ENCODE measurements around the gene ANO10. TPM values are rescaled to one million over a fixed set of nuclear protein-coding genes. Genes with fewer than 3 reads are reported as not detected.

The ANO10 gene
- total and polyA plus RNA-seq, 2 of the 8 experiments (the other 6 are each of a cell fraction or from before 2014, with no cell fraction given) = 38.0 to 53.2 TPM

DNA sequence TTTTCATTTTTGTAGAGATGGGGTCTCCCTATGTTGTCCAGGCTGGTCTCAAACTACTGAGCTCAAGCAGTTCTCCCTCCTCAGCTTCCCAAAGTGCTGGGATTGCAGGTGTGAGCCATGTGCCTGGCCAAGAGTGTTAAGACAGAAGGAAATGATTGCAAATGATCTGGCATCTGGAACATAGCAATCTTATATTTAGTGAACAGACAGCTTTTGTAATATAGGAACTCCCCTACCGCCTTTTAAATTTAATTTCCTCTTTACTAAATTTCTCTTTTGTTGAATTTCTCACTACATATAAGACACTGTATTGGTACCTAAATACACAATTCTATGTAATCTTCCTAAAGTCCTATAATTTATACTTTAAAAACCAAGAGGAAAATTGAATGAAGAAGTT is 13.1 kb downstream of the ANO10 start:
- Histone ChIP-seq H4K91ac (replicated peaks; ENCODE audit: insufficient read length, low read length) (no peak overlapping the region), H3K4me2 (ENCODE audit: insufficient read depth in 1 of 2, low read depth in 2 of 2, low read length in 2 of 2) (no peak overlapping the region), H3K9me3 (ENCODE audit: insufficient read depth in 2 of 2, low read depth in 1 of 2, low read length in 1 of 2) (no peaks in the 10 kb centered on the region), H3K4ac (replicated peaks; ENCODE audit: insufficient read length, low read depth, low read length) (no peak overlapping the region), H2BK15ac (ENCODE audit: low read length) (no peak overlapping the region), H3K23me2 (ENCODE audit: low read depth, low read length) (no peaks in the 10 kb centered on the region), H2BK20ac (ENCODE audit: low read length) (no peak overlapping the region), H3K23ac (ENCODE audit: insufficient read length) (no peak overlapping the region), H2BK12ac (ENCODE audit: low read depth, low read length) (no peak overlapping the region), H3K79me1 (ENCODE audit: low read depth, low read length) (no peaks in the 10 kb centered on the region), H3K27ac (ENCODE audit: low read depth, low read length) (no peak overlapping the region), H3K27me3 (replicated peaks in 1 of 4; ENCODE audit: control insufficient read depth in 3 of 4, extremely low read depth in 1 of 4, insufficient read depth in 3 of 4, low read length in 3 of 4) (no peaks in the 10 kb centered on the region), H3K4me3 (ENCODE audit: extremely low read depth in 1 of 4, insufficient read depth in 2 of 4, low read depth in 3 of 4, low read length in 4 of 4) (no peak overlapping the region), H3K36me3 (ENCODE audit: control insufficient read depth in 2 of 4, insufficient read depth in 4 of 4, low read length in 3 of 4) (peaks cover 0 to 10% (median 0%) of the 10 kb centered on the region in 4 experiments; a peak in 2 of 8 replicates), H2AK5ac (ENCODE audit: low read depth, low read length) (no peak overlapping the region), H4K20me1 (replicated peaks in 1 of 2; ENCODE audit: control insufficient read depth in 1 of 2, insufficient read depth in 2 of 2, low read length in 2 of 2) (peaks cover 0 to 2% of the 10 kb centered on the region in 2 experiments), H3K56ac (replicated peaks; ENCODE audit: insufficient read length, low read depth, low read length) (no peak overlapping the region), H2BK120ac (replicated peaks; ENCODE audit: low read depth, low read length) (no peak overlapping the region), H2AFZ (ENCODE audit: low read length) (no peak overlapping the region), H3K18ac (ENCODE audit: extremely low read depth, low read length) (no peak overlapping the region), H3K9ac (replicated peaks in 1 of 4; ENCODE audit: extremely low read depth in 1 of 4, low read depth in 3 of 4, low read length in 3 of 4) (no peak overlapping the region), H3K79me2 (ENCODE audit: control insufficient read depth in 1 of 2, insufficient read depth in 2 of 2, low read length in 2 of 2) (peaks cover 0 to 59% of the 10 kb centered on the region in 2 experiments; a peak in 3 of 4 replicates), H3K4me1 (replicated peaks in 1 of 4; ENCODE audit: control insufficient read depth in 3 of 4, insufficient read depth in 4 of 4, low read length in 3 of 4) (peaks cover 0 to 2% (median 0%) of the 10 kb centered on the region in 4 experiments; a peak in 1 of 7 replicates), H4K5ac (ENCODE audit: insufficient read length, low read depth, low read length) (no peak overlapping the region), H2BK5ac (ENCODE audit: low read depth, low read length) (no peak overlapping the region), H4K8ac (ENCODE audit: extremely low read depth, insufficient read depth, low read length) (no peak overlapping the region), H3K14ac (ENCODE audit: insufficient read length) (no peak overlapping the region)
- FAIRE-seq = no peak
- no peak for DNase-seq (ENCODE audit: low read depth in 1 of 2, low spot score in 2 of 2)
- CTCF ChIA-PET (ENCODE audit: partially characterized antibody) = interaction anchor here (0.6 to 1.6 kb wide), 2 partner anchors 49 to 162 kb away, joined by 3 to 5 read pairs; no protein-coding TSS in a partner anchor
- 93% methylated on average over 1 of the region's 1 CpG; no CpG with 5 or more reads in 1 of the 2 experiments for WGBS, 2 experiments (ENCODE audit: extremely low coverage in 1 of 2, insufficient coverage in 1 of 2, insufficient read length in 1 of 2, insufficient replicate concordance in 2 of 2, low coverage in 1 of 2, low lambda C conversion rate in 2 of 2, missing lambda C conversion rate in 1 of 2)
- POLR2A ChIA-PET (ENCODE audit: partially characterized antibody) = no interaction called here
- no peak for TF ChIP-seq TCF12 (IDR thresholded peaks at IDR 0.05; ENCODE audit: low read depth, low read length)
- TF ChIP-seq CEBPB (IDR thresholded peaks at IDR 0.05; ENCODE audit: low read depth, low read length) = no peak
- no peak for TF ChIP-seq SRF (IDR thresholded peaks at IDR 0.05; ENCODE audit: low read depth, low read length)
- TF ChIP-seq, protein P1, sequence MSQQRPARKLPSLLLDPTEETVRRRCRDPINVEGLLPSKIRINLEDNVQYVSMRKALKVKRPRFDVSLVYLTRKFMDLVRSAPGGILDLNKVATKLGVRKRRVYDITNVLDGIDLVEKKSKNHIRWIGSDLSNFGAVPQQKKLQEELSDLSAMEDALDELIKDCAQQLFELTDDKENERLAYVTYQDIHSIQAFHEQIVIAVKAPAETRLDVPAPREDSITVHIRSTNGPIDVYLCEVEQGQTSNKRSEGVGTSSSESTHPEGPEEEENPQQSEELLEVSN (IDR thresholded peaks at IDR 0.05) = no peak
- TF ChIP-seq, protein P2, sequence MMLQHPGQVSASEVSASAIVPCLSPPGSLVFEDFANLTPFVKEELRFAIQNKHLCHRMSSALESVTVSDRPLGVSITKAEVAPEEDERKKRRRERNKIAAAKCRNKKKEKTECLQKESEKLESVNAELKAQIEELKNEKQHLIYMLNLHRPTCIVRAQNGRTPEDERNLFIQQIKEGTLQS (IDR thresholded peaks at IDR 0.05; ENCODE audit: insufficient read depth, low read depth, low read length) = no peak
- no peak for TF ChIP-seq SIX5 (IDR thresholded peaks at IDR 0.05; ENCODE audit: low read depth, low read length)
- no peak for TF ChIP-seq SIN3A (conservative IDR thresholded peaks at IDR 0.05 in 1 of 2, IDR thresholded peaks at IDR 0.05 in 1 of 2; ENCODE audit: low read depth in 1 of 2, low read length in 2 of 2)
- TF ChIP-seq SP2 (IDR thresholded peaks at IDR 0.05; ENCODE audit: low read length) = no peak
- TF ChIP-seq SP1 (IDR thresholded peaks at IDR 0.05; ENCODE audit: low read depth, low read length) = no peak

All from H1 (cell line).